CD14-positive monocyte (primary cell): Measurements from ENCODE around the gene MAB21L3. TPM values are rescaled to one million over a fixed set of nuclear protein-coding genes. Genes with fewer than 3 reads are reported as not detected.

ENCODE experiments used
- DNase-seq, 3 donors: peaks; one replicate each; pipeline ENCODE4 v3.0.0-alpha.2; 2011 to 2022
- H2AFZ ChIP-seq: 2 replicates; pipeline ENCODE4 v1.6.0; 2012; ENCODE audit warnings: mild to moderate bottlenecking, low read depth, low read length, inconsistent platforms; ENCODE audit not compliant: insufficient read depth, poor library complexity, severe bottlenecking
- H3K27ac ChIP-seq, 2 donors: 1 replicate in 1 of 2; 2 replicates in 1 of 2; pipeline ENCODE4 v1.5.1; 2012 to 2013; ENCODE audit warnings: low read length in 2 of 2, control low read depth in 1 of 2, inconsistent platforms in 1 of 2, low read depth in 1 of 2, mild to moderate bottlenecking in 1 of 2
- H3K27me3 ChIP-seq, 2 donors: one replicate each; pipeline versions ENCODE4 v1.6.0 to v1.6.1; 2011 to 2013; ENCODE audit warnings: low read length in 2 of 2; ENCODE audit not compliant: control insufficient read depth in 2 of 2, insufficient read depth in 2 of 2
- H3K36me3 ChIP-seq, 2 donors: replicated peaks in 1 of 2; 1 replicate in 1 of 2; 2 replicates in 1 of 2; pipeline versions ENCODE4 v1.5.1 to v1.6.1; 2012 to 2013; ENCODE audit warnings: low read length in 2 of 2, control low read depth in 1 of 2, inconsistent platforms in 1 of 2, mild to moderate bottlenecking in 1 of 2; ENCODE audit not compliant: insufficient read depth in 2 of 2, control insufficient read depth in 1 of 2
- H3K4me1 ChIP-seq, 2 donors: 1 replicate in 1 of 2; 2 replicates in 1 of 2; pipeline versions ENCODE4 v1.5.1 to v1.6.1; 2012 to 2013; ENCODE audit warnings: low read length in 2 of 2, control low read depth in 1 of 2, inconsistent platforms in 1 of 2, mild to moderate bottlenecking in 1 of 2, moderate library complexity in 1 of 2; ENCODE audit not compliant: insufficient read depth in 2 of 2, control insufficient read depth in 1 of 2
- H3K4me2 ChIP-seq: replicated peaks from 2 replicates; pipeline ENCODE3; 2012; ENCODE audit warnings: low read length, moderate library complexity, mild to moderate bottlenecking; ENCODE audit not compliant: poor library complexity, severe bottlenecking; ENCODE audit errors: extremely low read depth
- H3K4me3 ChIP-seq, 3 experiments: fragments of 200-600 bp in 1 of 3; sonication (generic) in 1 of 3; replicated peaks in 1 of 3; 1 replicate in 2 of 3; 2 replicates in 1 of 3; pipeline ENCODE4 v1.5.1; 2011 to 2013; ENCODE audit warnings: low read length in 3 of 3, mild to moderate bottlenecking in 3 of 3, control low read depth in 2 of 3, low read depth in 2 of 3, inconsistent platforms in 1 of 3, moderate library complexity in 1 of 3
- H3K79me2 ChIP-seq: 2 replicates; pipeline ENCODE4 v1.6.0; 2012; ENCODE audit warnings: mild to moderate bottlenecking, control low read depth, inconsistent platforms, low read length, moderate library complexity; ENCODE audit not compliant: insufficient read depth
- H3K9ac ChIP-seq: 2 replicates; pipeline ENCODE4 v1.6.0; 2017; ENCODE audit warnings: low read length, mild to moderate bottlenecking; ENCODE audit not compliant: insufficient read depth, poor library complexity, severe bottlenecking
- H3K9me3 ChIP-seq, 2 donors: replicated peaks in 1 of 2; 1 replicate in 1 of 2; 2 replicates in 1 of 2; pipeline versions ENCODE4 v1.5.1 to v1.6.1; 2012 to 2013; ENCODE audit warnings: low read length in 2 of 2, control low read depth in 1 of 2; ENCODE audit not compliant: control insufficient read depth in 1 of 2, insufficient read depth in 1 of 2
- H4K20me1 ChIP-seq: 2 replicates; pipeline ENCODE4 v1.6.0; 2012; ENCODE audit warnings: mild to moderate bottlenecking, low read length, control low read depth, moderate library complexity; ENCODE audit not compliant: insufficient read depth
- H3K27ac Mint-ChIP-seq, 7 donors: one replicate each; pipeline ENCODE4 v1.8.0; 2020; ENCODE audit warnings: mild to moderate bottlenecking in 7 of 7, mixed read lengths in 7 of 7, moderate library complexity in 6 of 7, inconsistent platforms in 2 of 7
- H3K27me3 Mint-ChIP-seq, 3 donors: one replicate each; pipeline ENCODE4 v1.8.0; 2021 to 2022; ENCODE audit warnings: low read depth in 3 of 3, mild to moderate bottlenecking in 3 of 3, mixed read lengths in 3 of 3, moderate library complexity in 3 of 3, inconsistent platforms in 1 of 3
- H3K36me3 Mint-ChIP-seq, 2 donors: one replicate each; pipeline ENCODE4 v1.8.0; 2020; ENCODE audit warnings: mixed read lengths in 2 of 2, inconsistent platforms in 1 of 2, mild to moderate bottlenecking in 1 of 2
- H3K4me1 Mint-ChIP-seq: one replicate; pipeline ENCODE4 v1.8.0; 2020; ENCODE audit warnings: mild to moderate bottlenecking, mixed read lengths
- H3K4me3 Mint-ChIP-seq, 2 donors: one replicate each; pipeline ENCODE4 v1.8.0; 2020; ENCODE audit warnings: mild to moderate bottlenecking in 2 of 2, mixed read lengths in 2 of 2, moderate library complexity in 1 of 2
- H3K9me3 Mint-ChIP-seq, 7 donors: one replicate each; pipeline ENCODE4 v1.8.0; 2020 to 2022; ENCODE audit warnings: mixed read lengths in 7 of 7, mild to moderate bottlenecking in 6 of 7, moderate library complexity in 6 of 7, inconsistent platforms in 2 of 7
- WGBS: methylation state at CpG from one replicate; pipeline ENCODE4 v1.1.5; 2013; ENCODE audit warnings: missing lambda C conversion rate; ENCODE audit not compliant: insufficient coverage; 5-methylcytosine and 5-hydroxymethylcytosine counted together
- intact Hi-C, 2 donors: fragments of 100-400 bp; cut with micrococcal nuclease; formaldehyde crosslinking; loops; one replicate each; pipeline versions ENCODE4 v1.15.0 to v1.15.1; 2023
- polyA plus RNA-seq, 3 donors: library from polyadenylated mRNA; depleted of rRNA in 1 of 3; unstranded in 2 of 3; stranded (reverse) in 1 of 3; fragments of 300-500 nt in 2 of 3; fragments of >200 nt in 1 of 3; fragmentation: Illumina TruSeq in 2 of 3; gene quantifications; 1 replicate in 2 of 3; 2 replicates in 1 of 3; pipeline ENCODE4 v1.2.3, GENCODE V29; 2012 to 2021
- TF ChIP-seq, protein P1 (sequence below): fragments of 200-600 bp; IDR thresholded peaks from one replicate; pipeline ENCODE4 v1.8.0; 2022; ENCODE audit warnings: antibody characterized with exemption, mild to moderate bottlenecking

Gene MAB21L3
- polyA plus RNA-seq, 3 donors, result 0.44 TPM; not detected in 2

DNA sequence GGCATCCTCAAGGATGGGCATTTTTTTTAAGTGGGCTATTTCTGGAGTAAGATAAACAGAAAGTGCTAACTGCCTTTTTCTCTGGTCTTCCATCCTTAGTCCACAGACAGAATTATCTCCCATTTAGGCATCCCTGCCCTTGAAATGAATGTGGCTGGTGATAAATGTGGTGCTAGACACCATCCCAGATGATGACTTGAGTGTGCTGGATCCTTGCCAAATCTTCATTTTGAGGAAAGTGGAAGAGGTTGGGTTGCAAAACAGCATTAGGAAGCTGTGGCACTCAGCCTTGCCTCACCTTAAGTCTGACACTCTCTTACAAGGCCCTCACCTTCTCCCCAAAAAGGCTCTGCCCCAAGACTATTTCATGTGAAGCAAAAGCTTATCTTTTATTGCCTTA is 19.2 kb downstream of the MAB21L3 start:
- no peaks in the 10 kb centered on the region for H3K27me3 Mint-ChIP-seq
- peaks cover 6% of the 10 kb centered on the region for H3K4me1 Mint-ChIP-seq
- Histone ChIP-seq H4K20me1 (no peaks in the 10 kb centered on the region), H3K4me1 (peaks cover 11 to 14% of the 10 kb centered on the region in 2 donors), H3K36me3 (no peaks in the 10 kb centered on the region), H3K27ac (no peak overlapping the region), H3K9me3 (no peaks in the 10 kb centered on the region), H3K79me2 (no peaks in the 10 kb centered on the region), H2AFZ (no peak overlapping the region), H3K27me3 (no peaks in the 10 kb centered on the region), H3K4me3 (no peak overlapping the region), H3K9ac (no peak overlapping the region), H3K4me2 (no peak overlapping the region)
- no peak for DNase-seq
- H3K4me3 Mint-ChIP-seq, result no peak overlapping the region
- no peak overlapping the region for H3K27ac Mint-ChIP-seq
- TF ChIP-seq, protein P1, sequence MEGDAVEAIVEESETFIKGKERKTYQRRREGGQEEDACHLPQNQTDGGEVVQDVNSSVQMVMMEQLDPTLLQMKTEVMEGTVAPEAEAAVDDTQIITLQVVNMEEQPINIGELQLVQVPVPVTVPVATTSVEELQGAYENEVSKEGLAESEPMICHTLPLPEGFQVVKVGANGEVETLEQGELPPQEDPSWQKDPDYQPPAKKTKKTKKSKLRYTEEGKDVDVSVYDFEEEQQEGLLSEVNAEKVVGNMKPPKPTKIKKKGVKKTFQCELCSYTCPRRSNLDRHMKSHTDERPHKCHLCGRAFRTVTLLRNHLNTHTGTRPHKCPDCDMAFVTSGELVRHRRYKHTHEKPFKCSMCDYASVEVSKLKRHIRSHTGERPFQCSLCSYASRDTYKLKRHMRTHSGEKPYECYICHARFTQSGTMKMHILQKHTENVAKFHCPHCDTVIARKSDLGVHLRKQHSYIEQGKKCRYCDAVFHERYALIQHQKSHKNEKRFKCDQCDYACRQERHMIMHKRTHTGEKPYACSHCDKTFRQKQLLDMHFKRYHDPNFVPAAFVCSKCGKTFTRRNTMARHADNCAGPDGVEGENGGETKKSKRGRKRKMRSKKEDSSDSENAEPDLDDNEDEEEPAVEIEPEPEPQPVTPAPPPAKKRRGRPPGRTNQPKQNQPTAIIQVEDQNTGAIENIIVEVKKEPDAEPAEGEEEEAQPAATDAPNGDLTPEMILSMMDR, result no peak
- H3K9me3 Mint-ChIP-seq, result peaks cover 0 to 2% (median 0%) of the 10 kb centered on the region in 7 donors
- intact Hi-C loops, result no loop called here
- H3K36me3 Mint-ChIP-seq, result no peaks in the 10 kb centered on the region

DNA sequence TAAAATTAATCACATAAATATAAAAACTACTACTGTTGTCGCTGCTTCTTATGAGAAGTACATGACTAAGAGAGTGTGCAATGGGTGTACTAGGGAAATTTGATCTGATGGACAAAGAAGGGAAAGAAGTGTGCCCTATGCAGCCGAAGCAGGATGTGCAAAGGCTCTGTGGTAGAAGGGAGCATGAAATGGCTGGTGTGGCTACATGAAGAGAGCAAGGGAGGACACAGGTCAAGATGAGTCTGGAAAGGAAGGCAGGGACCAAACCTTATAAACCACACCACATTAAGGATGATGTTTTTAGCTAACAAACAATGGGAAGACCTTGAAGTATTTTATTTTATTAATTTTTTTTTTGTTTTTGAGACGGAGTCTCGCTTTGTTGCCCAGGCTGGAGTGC is 20.0 kb downstream of the MAB21L3 start:
- Histone ChIP-seq H3K27me3 (no peaks in the 10 kb centered on the region), H3K9me3 (no peaks in the 10 kb centered on the region), H2AFZ (no peak overlapping the region), H3K27ac (no peak overlapping the region), H3K79me2 (no peaks in the 10 kb centered on the region), H3K9ac (no peak overlapping the region), H4K20me1 (no peaks in the 10 kb centered on the region), H3K4me1 (peaks cover 11 to 14% of the 10 kb centered on the region in 2 donors), H3K4me2 (no peak overlapping the region), H3K4me3 (no peak overlapping the region), H3K36me3 (no peaks in the 10 kb centered on the region)
- intact Hi-C loops, result no loop called here
- H3K27me3 Mint-ChIP-seq, result no peaks in the 10 kb centered on the region
- TF ChIP-seq, protein P1, result no peak
- no peaks in the 10 kb centered on the region for H3K36me3 Mint-ChIP-seq
- no peak for DNase-seq
- WGBS, result 100% methylated on average over 1 of the region's 4 CpGs
- peaks cover 0 to 2% (median 0%) of the 10 kb centered on the region in 7 donors for H3K9me3 Mint-ChIP-seq
- H3K4me1 Mint-ChIP-seq, result peaks cover 6% of the 10 kb centered on the region
- H3K27ac Mint-ChIP-seq, result no peak overlapping the region
- no peak overlapping the region for H3K4me3 Mint-ChIP-seq
